MM.1S (cell line): ENCODE results near the gene CYB5D1.

ENCODE experiments used
- DNase-seq: peaks from one replicate; pipeline ENCODE4 v3.0.0-alpha.2; 2015
- H2AFZ ChIP-seq: fragments of 300-600 bp; sonication (generic); 2 replicates; pipeline ENCODE4 v1.6.0; 2016; ENCODE audit warnings: antibody characterized with exemption, low read length
- H3F3A ChIP-seq: fragments of 300-600 bp; sonication (generic); 2 replicates; pipeline ENCODE4 v1.6.1; 2016; ENCODE audit warnings: mild to moderate bottlenecking, antibody characterized with exemption, low read length, moderate library complexity, mixed read lengths; ENCODE audit not compliant: insufficient read depth
- H3K27ac ChIP-seq: fragments of 300-600 bp; sonication (generic); 2 replicates; pipeline ENCODE4 v1.5.1; 2016; ENCODE audit warnings: mild to moderate bottlenecking, low read length
- H3K27me3 ChIP-seq: fragments of 300-600 bp; sonication (generic); replicated peaks from 2 replicates; pipeline ENCODE4 v1.6.0; 2016; ENCODE audit warnings: low read length; ENCODE audit not compliant: insufficient read depth
- H3K36me3 ChIP-seq: fragments of 300-600 bp; sonication (generic); replicated peaks from 2 replicates; pipeline ENCODE4 v1.6.1; 2016; ENCODE audit warnings: mild to moderate bottlenecking, low read length, mixed read lengths; ENCODE audit not compliant: insufficient read depth
- H3K4me1 ChIP-seq: fragments of 300-600 bp; sonication (generic); 2 replicates; pipeline ENCODE4 v1.6.1; 2016; ENCODE audit warnings: low read length, mixed read lengths
- H3K4me2 ChIP-seq: fragments of 300-600 bp; sonication (generic); 2 replicates; pipeline ENCODE4 v1.6.0; 2016; ENCODE audit warnings: low read depth, low read length
- H3K4me3 ChIP-seq: fragments of 300-600 bp; sonication (generic); 2 replicates; pipeline ENCODE4 v1.5.1; 2016; ENCODE audit warnings: low read length, mixed read lengths
- H3K79me2 ChIP-seq: fragments of 300-600 bp; sonication (generic); 2 replicates; pipeline ENCODE4 v1.6.1; 2016; ENCODE audit warnings: mixed run types, low read length, mixed read lengths
- H3K9ac ChIP-seq: fragments of 300-600 bp; sonication (generic); 2 replicates; pipeline ENCODE4 v1.6.1; 2016; ENCODE audit warnings: low read length, mixed read lengths
- H3K9me2 ChIP-seq: fragments of 300-600 bp; sonication (generic); replicated peaks from 2 replicates; pipeline ENCODE4 v1.6.1; 2016; ENCODE audit warnings: mild to moderate bottlenecking, low read length, mixed read lengths; ENCODE audit not compliant: insufficient read depth
- H3K9me3 ChIP-seq: fragments of 300-600 bp; sonication (generic); replicated peaks from 2 replicates; pipeline ENCODE4 v1.6.1; 2016; ENCODE audit warnings: mild to moderate bottlenecking, low read length, mixed read lengths; ENCODE audit not compliant: insufficient read depth
- H4K20me1 ChIP-seq: fragments of 300-600 bp; sonication (generic); 2 replicates; pipeline ENCODE4 v1.6.1; 2016; ENCODE audit warnings: mild to moderate bottlenecking, low read length, moderate library complexity, mixed read lengths; ENCODE audit not compliant: insufficient read depth
- EZH2 ChIP-seq: fragments of 300-600 bp; sonication (generic); optimal IDR thresholded peaks from 2 replicates; pipeline ENCODE3; 2017; ENCODE audit warnings: low read depth, mild to moderate bottlenecking, antibody characterized with exemption, low read length, mixed read lengths
- EZH2phosphoT487 ChIP-seq: fragments of 300-600 bp; sonication (generic); IDR thresholded peaks from 2 replicates; pipeline ENCODE4 v1.6.1; 2018; ENCODE audit warnings: antibody characterized with exemption, low read length
- TF ChIP-seq, protein P1 (sequence below): fragments of 300-600 bp; sonication (generic); IDR thresholded peaks from 2 replicates; pipeline ENCODE4 v1.5.1; 2016; ENCODE audit warnings: antibody characterized with exemption, low read length, mixed read lengths

The CYB5D1 gene

DNA sequence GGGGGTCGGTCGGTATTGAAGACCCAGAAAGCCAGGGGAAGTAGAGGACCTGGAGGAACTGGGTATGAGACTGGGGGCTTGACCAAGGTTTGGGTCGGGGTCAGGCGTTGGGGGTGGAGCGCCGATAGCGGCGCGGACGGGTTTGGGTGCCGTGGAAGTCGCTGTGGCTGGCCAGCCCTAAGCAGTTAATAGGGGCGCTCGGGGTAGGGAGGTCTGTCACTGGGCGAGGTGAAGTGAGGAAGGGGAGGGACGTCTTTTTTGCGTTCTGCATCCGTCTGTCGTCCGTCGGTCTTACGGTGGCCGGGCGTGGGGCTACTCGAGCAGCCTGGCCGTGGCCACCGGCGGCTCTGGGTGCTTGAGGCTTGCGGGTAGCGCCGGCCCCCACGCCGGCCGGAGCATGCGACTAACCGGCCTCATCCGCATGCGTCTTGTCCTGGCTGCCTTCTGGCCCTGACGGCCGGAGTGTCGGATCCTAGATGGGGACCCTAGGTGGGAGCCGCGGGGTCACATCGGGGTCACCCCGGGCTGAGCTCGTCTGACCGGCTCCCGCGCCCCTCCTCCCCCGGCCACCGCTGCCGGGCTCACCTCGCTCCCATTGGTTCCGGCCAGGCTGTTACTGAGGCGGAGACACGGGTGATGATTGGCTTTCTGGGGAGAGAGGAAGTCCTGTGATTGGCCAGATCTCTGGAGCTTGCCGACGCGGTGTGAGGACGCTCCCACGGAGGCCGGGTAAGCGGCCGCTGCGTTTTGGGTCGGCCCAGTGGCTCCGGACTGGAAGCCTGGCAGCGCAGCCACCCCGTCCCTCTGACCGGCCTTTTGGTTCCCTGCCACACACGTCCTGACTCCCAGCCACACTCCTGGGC, 13.3 kb upstream of the CYB5D1 start:
- Histone ChIP-seq H4K20me1 (no peaks in the 10 kb centered on the region), H3K4me2 (peak overlapping the region; percentile 100), H3K79me2 (0 out of 2 replicates have a peak, but pooled peaks cover 7% of the 10 kb centered on the region), H3F3A (peaks cover 32% of the 10 kb centered on the region), H3K27ac (peak overlapping the region; percentile 93), H3K9me2 (no peaks in the 10 kb centered on the region), H3K9me3 (no peaks in the 10 kb centered on the region), H3K36me3 (no peaks in the 10 kb centered on the region), H3K27me3 (no peaks in the 10 kb centered on the region), H2AFZ (peak overlapping the region; percentile 77), H3K4me3 (peak overlapping the region; percentile 94), H3K9ac (peak overlapping the region; percentile 98), H3K4me1 (peaks cover 13% of the 10 kb centered on the region)
- DNase-seq: peak; percentile 93
- no peak for TF ChIP-seq EZH2
- TF ChIP-seq EZH2phosphoT487: no peak
- TF ChIP-seq, protein P1, sequence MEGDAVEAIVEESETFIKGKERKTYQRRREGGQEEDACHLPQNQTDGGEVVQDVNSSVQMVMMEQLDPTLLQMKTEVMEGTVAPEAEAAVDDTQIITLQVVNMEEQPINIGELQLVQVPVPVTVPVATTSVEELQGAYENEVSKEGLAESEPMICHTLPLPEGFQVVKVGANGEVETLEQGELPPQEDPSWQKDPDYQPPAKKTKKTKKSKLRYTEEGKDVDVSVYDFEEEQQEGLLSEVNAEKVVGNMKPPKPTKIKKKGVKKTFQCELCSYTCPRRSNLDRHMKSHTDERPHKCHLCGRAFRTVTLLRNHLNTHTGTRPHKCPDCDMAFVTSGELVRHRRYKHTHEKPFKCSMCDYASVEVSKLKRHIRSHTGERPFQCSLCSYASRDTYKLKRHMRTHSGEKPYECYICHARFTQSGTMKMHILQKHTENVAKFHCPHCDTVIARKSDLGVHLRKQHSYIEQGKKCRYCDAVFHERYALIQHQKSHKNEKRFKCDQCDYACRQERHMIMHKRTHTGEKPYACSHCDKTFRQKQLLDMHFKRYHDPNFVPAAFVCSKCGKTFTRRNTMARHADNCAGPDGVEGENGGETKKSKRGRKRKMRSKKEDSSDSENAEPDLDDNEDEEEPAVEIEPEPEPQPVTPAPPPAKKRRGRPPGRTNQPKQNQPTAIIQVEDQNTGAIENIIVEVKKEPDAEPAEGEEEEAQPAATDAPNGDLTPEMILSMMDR: no peak

GRCh38 chr17:7845359-7846062, 12.3 kb upstream of the CYB5D1 start:
- peak overlapping the region; percentile 98; the same call in 1 of the 2 replicates for H3K9ac ChIP-seq
- no peak for DNase-seq
- no peaks in the 10 kb centered on the region for H3K27me3 ChIP-seq
- no peaks in the 10 kb centered on the region for H3K9me2 ChIP-seq
- peaks cover 32% of the 10 kb centered on the region for H3F3A ChIP-seq
- peak overlapping the region; percentile 77 for H2AFZ ChIP-seq
- peak overlapping the region; percentile 94 for H3K4me3 ChIP-seq
- no peaks in the 10 kb centered on the region for H3K9me3 ChIP-seq
- H3K4me1 ChIP-seq: peaks cover 13% of the 10 kb centered on the region
- no peaks in the 10 kb centered on the region for H3K36me3 ChIP-seq
- 0 out of 2 replicates have a peak, but pooled peaks cover 7% of the 10 kb centered on the region for H3K79me2 ChIP-seq
- H3K27ac ChIP-seq: peak overlapping the region; percentile 93; the same call in 1 of the 2 replicates
- no peaks in the 10 kb centered on the region for H4K20me1 ChIP-seq
- no peak for TF ChIP-seq EZH2phosphoT487
- no peak for TF ChIP-seq EZH2
- TF ChIP-seq, protein P1: no peak
- H3K4me2 ChIP-seq: peak overlapping the region; percentile 100

- no peak for TF ChIP-seq EZH2
- TF ChIP-seq, protein P1: no peak
- no peak for TF ChIP-seq EZH2phosphoT487
These were observed 11.6 kb upstream of the CYB5D1 start for GRCh38 chr17:7846063-7846735.

More at GRCh38 chr17:7846063-7846735, 11.6 kb upstream of the CYB5D1 start:
- no peaks in the 10 kb centered on the region for H4K20me1 ChIP-seq
- H3K9ac ChIP-seq: no peak overlapping the region
- H3K4me2 ChIP-seq: no peak overlapping the region
- no peak for DNase-seq
- no peaks in the 10 kb centered on the region for H3K27me3 ChIP-seq
- H3K36me3 ChIP-seq: no peaks in the 10 kb centered on the region
- H3K4me3 ChIP-seq: no peak overlapping the region
- peaks cover 12% of the 10 kb centered on the region for H3K4me1 ChIP-seq
- H3K9me3 ChIP-seq: no peaks in the 10 kb centered on the region
- no peak overlapping the region for H3K27ac ChIP-seq
- no peak overlapping the region for H2AFZ ChIP-seq
- no peaks in the 10 kb centered on the region for H3K9me2 ChIP-seq
- peaks cover 30% of the 10 kb centered on the region for H3F3A ChIP-seq
- H3K79me2 ChIP-seq: peaks cover 10% of the 10 kb centered on the region
